K562 (cell line): ENCODE results near the gene HPD. TPM values are rescaled to one million over a fixed set of nuclear protein-coding genes. Genes with fewer than 3 reads are reported as not detected.

Source experiments
- KDM2B ChIP-seq: fragments of 250-450 bp; sonication (Bioruptor Pico); IDR thresholded peaks from 2 replicates; pipeline ENCODE4 v1.8.0; 2021; ENCODE audit warnings: mild to moderate bottlenecking, moderate library complexity
- L3MBTL2 ChIP-seq: fragments of 450-650 bp; IDR thresholded peaks from 2 replicates; pipeline ENCODE4 v1.6.1; 2016; ENCODE audit warnings: mild to moderate bottlenecking, moderate library complexity
- OTX1 ChIP-seq: fragments of 450-650 bp; formaldehyde crosslinking; IDR thresholded peaks from 2 replicates; pipeline ENCODE4 v1.4.0; 2022; ENCODE audit warnings: mild to moderate bottlenecking
- SIN3A ChIP-seq, 2 experiments: fragments of 150-350 bp in 1 of 2; IDR thresholded peaks; 2 replicates each; pipeline ENCODE4 v1.6.1; 2011 to 2016; ENCODE audit warnings: borderline replicate concordance in 2 of 2, low read depth in 2 of 2, low read length in 2 of 2, mild to moderate bottlenecking in 2 of 2, moderate library complexity in 2 of 2; ENCODE audit not compliant: control insufficient read depth in 1 of 2
- SIX5 ChIP-seq, 2 experiments: IDR thresholded peaks; 2 replicates each; pipeline ENCODE4 v1.6.1; 2011; ENCODE audit warnings: low read length in 2 of 2, borderline replicate concordance in 1 of 2, low read depth in 1 of 2, mild to moderate bottlenecking in 1 of 2, moderate library complexity in 1 of 2; ENCODE audit not compliant: insufficient read depth in 1 of 2
- WHSC1 ChIP-seq: IDR thresholded peaks from one replicate; pipeline ENCODE4 v1.6.1; 2012; ENCODE audit warnings: low read length, control low read depth, inconsistent platforms
- ZNF197 ChIP-seq: fragments of 200-800 bp; sonication (Bioruptor generic); IDR thresholded peaks from 2 replicates; pipeline ENCODE4 v1.6.1; 2016; ENCODE audit warnings: low read depth, missing genetic modification characterization, missing compliant biosample characterization
- ZNF764 ChIP-seq: fragments of 250-450 bp; sonication (Bioruptor Pico); IDR thresholded peaks from 2 replicates; pipeline ENCODE4 v1.4.0; 2020; ENCODE audit warnings: low read depth, mild to moderate bottlenecking, moderate library complexity
- polyA plus RNA-seq, 8 experiments: library from polyadenylated mRNA; depleted of rRNA in 4 of 8; stranded (reverse) in 5 of 8; unstranded in 3 of 8; fragments of >200 nt; fragmentation: Nextera tagmentation in 2 of 8; fragmentation: Illumina TruSeq in 1 of 8; extraction: Ambion mirVana in 2 of 8; extraction: Trizol in 1 of 8; gene quantifications; 2 replicates each; pipeline versions ENCODE4 v1.2.1 to v1.2.3, GENCODE V29; 2011 to 2014; ENCODE audit warnings: inconsistent platforms in 1 of 8, missing spikeins in 1 of 8
- total RNA-seq, 7 experiments: library from RNA; depleted of rRNA in 6 of 7; stranded (reverse); fragments of >200 nt in 6 of 7; fragmentation: Illumina TruSeq in 2 of 7; extraction: Trizol in 2 of 7; gene quantifications; 2 replicates each; pipeline versions ENCODE4 v1.2.1 to v1.2.3, GENCODE V29; 2011 to 2021; ENCODE audit warnings: low replicate concordance in 1 of 7
- TF ChIP-seq, protein P1 (sequence below): sonication (generic); formaldehyde crosslinking; IDR thresholded peaks from 2 replicates; pipeline ENCODE4 v1.8.0; 2022; ENCODE audit warnings: mild to moderate bottlenecking, missing genetic modification reagents
- TF ChIP-seq, protein P2 (sequence below), 2 experiments: fragments of 450-650 bp; conservative IDR thresholded peaks; 2 replicates each; pipeline ENCODE4 v1.6.1; 2017; ENCODE audit warnings: mild to moderate bottlenecking in 2 of 2, moderate library complexity in 2 of 2
- TF ChIP-seq, protein P3 (sequence below): fragments of 250-450 bp; sonication (Bioruptor Pico); IDR thresholded peaks from 2 replicates; pipeline ENCODE4 v1.8.0; 2021; ENCODE audit warnings: moderate library complexity, mild to moderate bottlenecking, inconsistent platforms
- TF ChIP-seq, protein P4 (sequence below): fragments of 250-450 bp; sonication (Bioruptor Pico); IDR thresholded peaks from 2 replicates; pipeline ENCODE4 v1.4.0; 2020; ENCODE audit warnings: mild to moderate bottlenecking, moderate library complexity, borderline replicate concordance
- TF ChIP-seq, protein P5 (sequence below): fragments of 250-450 bp; sonication (Bioruptor Pico); IDR thresholded peaks from 2 replicates; pipeline ENCODE4 v1.4.0; 2020; ENCODE audit warnings: mild to moderate bottlenecking, moderate library complexity

The HPD gene
- total and polyA plus RNA-seq, 9 of the 15 experiments (the other 6 are each of a cell fraction or from before 2014, with no cell fraction given) = 0.06 to 0.29 (median 0.07) TPM; not detected in 4

DNA sequence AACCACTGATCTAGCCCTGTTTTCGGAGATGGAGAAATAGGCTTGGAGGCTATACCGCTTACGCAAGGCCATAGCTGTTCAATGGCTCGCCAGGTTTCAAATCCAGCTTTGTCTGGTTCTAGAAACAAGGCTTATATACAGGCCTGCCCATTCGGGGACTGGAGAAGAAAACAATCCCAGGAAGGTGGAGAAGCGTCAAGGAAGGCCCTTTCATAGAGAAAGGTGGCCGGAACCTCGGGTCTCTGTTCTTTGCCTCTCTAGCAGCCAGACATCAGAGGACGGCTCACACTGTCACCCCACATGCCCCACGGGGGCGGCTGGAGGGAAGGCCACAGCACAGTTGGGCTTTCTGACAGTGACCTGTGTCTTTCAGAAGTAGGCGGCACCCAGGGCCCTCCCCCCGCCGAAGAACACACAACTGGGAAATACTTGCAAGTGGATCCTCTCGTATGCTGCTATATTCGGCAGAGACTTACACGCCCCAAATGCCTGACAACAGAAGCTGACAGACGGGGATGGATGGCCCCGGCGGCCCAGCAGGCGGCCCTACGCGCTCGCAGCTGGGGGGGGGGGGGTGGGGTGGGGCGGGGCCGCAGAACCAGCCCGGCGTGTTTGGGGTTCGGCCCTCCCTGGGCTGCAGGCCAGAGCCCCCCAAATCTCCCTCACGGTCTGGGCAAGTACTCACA lies 59.4 kb downstream of the HPD start (continued):
- TF ChIP-seq, protein P1, sequence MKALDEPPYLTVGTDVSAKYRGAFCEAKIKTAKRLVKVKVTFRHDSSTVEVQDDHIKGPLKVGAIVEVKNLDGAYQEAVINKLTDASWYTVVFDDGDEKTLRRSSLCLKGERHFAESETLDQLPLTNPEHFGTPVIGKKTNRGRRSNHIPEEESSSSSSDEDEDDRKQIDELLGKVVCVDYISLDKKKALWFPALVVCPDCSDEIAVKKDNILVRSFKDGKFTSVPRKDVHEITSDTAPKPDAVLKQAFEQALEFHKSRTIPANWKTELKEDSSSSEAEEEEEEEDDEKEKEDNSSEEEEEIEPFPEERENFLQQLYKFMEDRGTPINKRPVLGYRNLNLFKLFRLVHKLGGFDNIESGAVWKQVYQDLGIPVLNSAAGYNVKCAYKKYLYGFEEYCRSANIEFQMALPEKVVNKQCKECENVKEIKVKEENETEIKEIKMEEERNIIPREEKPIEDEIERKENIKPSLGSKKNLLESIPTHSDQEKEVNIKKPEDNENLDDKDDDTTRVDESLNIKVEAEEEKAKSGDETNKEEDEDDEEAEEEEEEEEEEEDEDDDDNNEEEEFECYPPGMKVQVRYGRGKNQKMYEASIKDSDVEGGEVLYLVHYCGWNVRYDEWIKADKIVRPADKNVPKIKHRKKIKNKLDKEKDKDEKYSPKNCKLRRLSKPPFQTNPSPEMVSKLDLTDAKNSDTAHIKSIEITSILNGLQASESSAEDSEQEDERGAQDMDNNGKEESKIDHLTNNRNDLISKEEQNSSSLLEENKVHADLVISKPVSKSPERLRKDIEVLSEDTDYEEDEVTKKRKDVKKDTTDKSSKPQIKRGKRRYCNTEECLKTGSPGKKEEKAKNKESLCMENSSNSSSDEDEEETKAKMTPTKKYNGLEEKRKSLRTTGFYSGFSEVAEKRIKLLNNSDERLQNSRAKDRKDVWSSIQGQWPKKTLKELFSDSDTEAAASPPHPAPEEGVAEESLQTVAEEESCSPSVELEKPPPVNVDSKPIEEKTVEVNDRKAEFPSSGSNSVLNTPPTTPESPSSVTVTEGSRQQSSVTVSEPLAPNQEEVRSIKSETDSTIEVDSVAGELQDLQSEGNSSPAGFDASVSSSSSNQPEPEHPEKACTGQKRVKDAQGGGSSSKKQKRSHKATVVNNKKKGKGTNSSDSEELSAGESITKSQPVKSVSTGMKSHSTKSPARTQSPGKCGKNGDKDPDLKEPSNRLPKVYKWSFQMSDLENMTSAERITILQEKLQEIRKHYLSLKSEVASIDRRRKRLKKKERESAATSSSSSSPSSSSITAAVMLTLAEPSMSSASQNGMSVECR = no peak
- TF ChIP-seq ZNF764 (CRISPR knock-in tag) (no peak), ZNF197 (no peak), KDM2B (CRISPR knock-in tag) (no peak), L3MBTL2 (peak; percentile 50; the same call in 1 of the 2 replicates), WHSC1 (no peak), SIN3A (IDR thresholded peaks at IDR 0.05; ENCODE audit: borderline replicate concordance in 2 of 2, control insufficient read depth in 1 of 2, low read depth in 2 of 2, low read length in 2 of 2) (peak; percentile 36 to 87; a peak in 2 of 4 replicates), SIX5 (IDR thresholded peaks at IDR 0.05; ENCODE audit: borderline replicate concordance in 1 of 2, insufficient read depth in 1 of 2, low read depth in 1 of 2, low read length in 2 of 2) (no peak), OTX1 (CRISPR knock-in tag) (no peak)
- TF ChIP-seq, protein P2, sequence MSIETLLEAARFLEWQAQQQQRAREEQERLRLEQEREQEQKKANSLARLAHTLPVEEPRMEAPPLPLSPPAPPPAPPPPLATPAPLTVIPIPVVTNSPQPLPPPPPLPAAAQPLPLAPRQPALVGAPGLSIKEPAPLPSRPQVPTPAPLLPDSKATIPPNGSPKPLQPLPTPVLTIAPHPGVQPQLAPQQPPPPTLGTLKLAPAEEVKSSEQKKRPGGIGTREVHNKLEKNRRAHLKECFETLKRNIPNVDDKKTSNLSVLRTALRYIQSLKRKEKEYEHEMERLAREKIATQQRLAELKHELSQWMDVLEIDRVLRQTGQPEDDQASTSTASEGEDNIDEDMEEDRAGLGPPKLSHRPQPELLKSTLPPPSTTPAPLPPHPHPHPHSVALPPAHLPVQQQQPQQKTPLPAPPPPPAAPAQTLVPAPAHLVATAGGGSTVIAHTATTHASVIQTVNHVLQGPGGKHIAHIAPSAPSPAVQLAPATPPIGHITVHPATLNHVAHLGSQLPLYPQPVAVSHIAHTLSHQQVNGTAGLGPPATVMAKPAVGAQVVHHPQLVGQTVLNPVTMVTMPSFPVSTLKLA (conservative IDR thresholded peaks at IDR 0.05) = peak in 1 of 2 experiments; percentile 85; a peak in 3 of 4 replicates
- TF ChIP-seq, protein P3, sequence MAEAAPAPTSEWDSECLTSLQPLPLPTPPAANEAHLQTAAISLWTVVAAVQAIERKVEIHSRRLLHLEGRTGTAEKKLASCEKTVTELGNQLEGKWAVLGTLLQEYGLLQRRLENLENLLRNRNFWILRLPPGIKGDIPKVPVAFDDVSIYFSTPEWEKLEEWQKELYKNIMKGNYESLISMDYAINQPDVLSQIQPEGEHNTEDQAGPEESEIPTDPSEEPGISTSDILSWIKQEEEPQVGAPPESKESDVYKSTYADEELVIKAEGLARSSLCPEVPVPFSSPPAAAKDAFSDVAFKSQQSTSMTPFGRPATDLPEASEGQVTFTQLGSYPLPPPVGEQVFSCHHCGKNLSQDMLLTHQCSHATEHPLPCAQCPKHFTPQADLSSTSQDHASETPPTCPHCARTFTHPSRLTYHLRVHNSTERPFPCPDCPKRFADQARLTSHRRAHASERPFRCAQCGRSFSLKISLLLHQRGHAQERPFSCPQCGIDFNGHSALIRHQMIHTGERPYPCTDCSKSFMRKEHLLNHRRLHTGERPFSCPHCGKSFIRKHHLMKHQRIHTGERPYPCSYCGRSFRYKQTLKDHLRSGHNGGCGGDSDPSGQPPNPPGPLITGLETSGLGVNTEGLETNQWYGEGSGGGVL (CRISPR knock-in tag) = no peak
- TF ChIP-seq, protein P4, sequence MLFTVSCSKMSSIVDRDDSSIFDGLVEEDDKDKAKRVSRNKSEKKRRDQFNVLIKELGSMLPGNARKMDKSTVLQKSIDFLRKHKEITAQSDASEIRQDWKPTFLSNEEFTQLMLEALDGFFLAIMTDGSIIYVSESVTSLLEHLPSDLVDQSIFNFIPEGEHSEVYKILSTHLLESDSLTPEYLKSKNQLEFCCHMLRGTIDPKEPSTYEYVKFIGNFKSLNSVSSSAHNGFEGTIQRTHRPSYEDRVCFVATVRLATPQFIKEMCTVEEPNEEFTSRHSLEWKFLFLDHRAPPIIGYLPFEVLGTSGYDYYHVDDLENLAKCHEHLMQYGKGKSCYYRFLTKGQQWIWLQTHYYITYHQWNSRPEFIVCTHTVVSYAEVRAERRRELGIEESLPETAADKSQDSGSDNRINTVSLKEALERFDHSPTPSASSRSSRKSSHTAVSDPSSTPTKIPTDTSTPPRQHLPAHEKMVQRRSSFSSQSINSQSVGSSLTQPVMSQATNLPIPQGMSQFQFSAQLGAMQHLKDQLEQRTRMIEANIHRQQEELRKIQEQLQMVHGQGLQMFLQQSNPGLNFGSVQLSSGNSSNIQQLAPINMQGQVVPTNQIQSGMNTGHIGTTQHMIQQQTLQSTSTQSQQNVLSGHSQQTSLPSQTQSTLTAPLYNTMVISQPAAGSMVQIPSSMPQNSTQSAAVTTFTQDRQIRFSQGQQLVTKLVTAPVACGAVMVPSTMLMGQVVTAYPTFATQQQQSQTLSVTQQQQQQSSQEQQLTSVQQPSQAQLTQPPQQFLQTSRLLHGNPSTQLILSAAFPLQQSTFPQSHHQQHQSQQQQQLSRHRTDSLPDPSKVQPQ (CRISPR knock-in tag) = no peak
- TF ChIP-seq, protein P5, sequence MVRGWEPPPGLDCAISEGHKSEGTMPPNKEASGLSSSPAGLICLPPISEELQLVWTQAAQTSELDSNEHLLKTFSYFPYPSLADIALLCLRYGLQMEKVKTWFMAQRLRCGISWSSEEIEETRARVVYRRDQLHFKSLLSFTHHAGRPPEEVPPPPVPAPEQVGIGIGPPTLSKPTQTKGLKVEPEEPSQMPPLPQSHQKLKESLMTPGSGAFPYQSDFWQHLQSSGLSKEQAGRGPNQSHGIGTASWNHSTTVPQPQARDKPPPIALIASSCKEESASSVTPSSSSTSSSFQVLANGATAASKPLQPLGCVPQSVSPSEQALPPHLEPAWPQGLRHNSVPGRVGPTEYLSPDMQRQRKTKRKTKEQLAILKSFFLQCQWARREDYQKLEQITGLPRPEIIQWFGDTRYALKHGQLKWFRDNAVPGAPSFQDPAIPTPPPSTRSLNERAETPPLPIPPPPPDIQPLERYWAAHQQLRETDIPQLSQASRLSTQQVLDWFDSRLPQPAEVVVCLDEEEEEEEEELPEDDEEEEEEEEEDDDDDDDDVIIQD (CRISPR knock-in tag) = no peak
